ENCODE results near the gene HRH3.

GRCh38 chr20:62165762-62166399 lies 54.2 kb downstream of the HRH3 start:
- TF ChIP-seq POLR2AphosphoS5 (IDR thresholded peaks at IDR 0.05) (no peak), CTCF (IDR thresholded peaks at IDR 0.05) (no peak), POLR2A (IDR thresholded peaks at IDR 0.05) (no peak)

Data from prostate gland (tissue), 2 donors.